Left lung (tissue), 10 donors: ENCODE results near the gene TLE7. TPM values are rescaled to one million over a fixed set of nuclear protein-coding genes. Genes with fewer than 3 reads are reported as not detected.

Source experiments
- ATAC-seq: fragments of 200-7000 bp; cut with Tn5 transposase; one replicate; pipeline ENCODE4 v1.9.1; 2020; ENCODE audit warnings: moderate library complexity
- DNase-seq, 4 donors: peaks; one replicate each; pipeline ENCODE4 v3.0.0-alpha.2; 2013 to 2020
- H3K27ac ChIP-seq, 2 donors: fragments of 200-600 bp; sonication (generic) in 1 of 2; one replicate each; pipeline versions ENCODE4 v1.5.0 to v1.8.0; 2020 to 2021
- H3K27me3 ChIP-seq, 2 donors: fragments of 200-600 bp; sonication (generic) in 1 of 2; one replicate each; pipeline versions ENCODE4 v1.5.0 to v1.8.0; 2020 to 2021
- H3K36me3 ChIP-seq, 2 donors: fragments of 200-600 bp; sonication (generic) in 1 of 2; one replicate each; pipeline versions ENCODE4 v1.5.0 to v1.8.0; 2020 to 2021
- H3K4me1 ChIP-seq, 2 donors: fragments of 200-600 bp; one replicate each; pipeline ENCODE4 v1.8.0; 2021
- H3K4me3 ChIP-seq, 2 donors: fragments of 200-600 bp; sonication (generic) in 1 of 2; one replicate each; pipeline versions ENCODE4 v1.5.0 to v1.8.0; 2020 to 2021; ENCODE audit warnings: mild to moderate bottlenecking in 1 of 2
- H3K9me3 ChIP-seq, 2 donors: fragments of 200-600 bp; sonication (generic) in 1 of 2; one replicate each; pipeline versions ENCODE4 v1.5.0 to v1.8.0; 2020 to 2021
- CTCF ChIP-seq, 2 donors: fragments of 200-600 bp; sonication (generic) in 1 of 2; IDR thresholded peaks; one replicate each; pipeline versions ENCODE4 v1.5.0 to v1.8.0; 2021; ENCODE audit warnings: antibody characterized with exemption in 2 of 2
- intact Hi-C, 2 donors: fragments of 100-400 bp; cut with DNase I; formaldehyde crosslinking; loops; one replicate each; pipeline versions ENCODE4 v1.11.2 to v1.14.2; 2022
- polyA plus RNA-seq, 6 donors: library from polyadenylated mRNA; unstranded; fragments of 120-200 nt; gene quantifications; one replicate each; pipeline ENCODE4 v1.2.1, GENCODE V29; 2013; ENCODE audit not compliant: insufficient read length in 6 of 6
- total RNA-seq, 2 donors: library from RNA; stranded (reverse); fragmentation: NEBNext Ultra II Directional; extraction: Animal tissue kit (Norgen Biotek cat#: 25700); gene quantifications; one replicate each; pipeline ENCODE4 v1.2.1, GENCODE V29; 2021
- donor health status: DM: no; HTN: yes; CAD: no.
- donor health status: DM: no; HTN: no; CAD: no.

The TLE7 gene
- total and polyA plus RNA-seq, 8 donors = not detected

- H3K4me3 ChIP-seq = no peak overlapping the region
- H3K27ac ChIP-seq = no peak overlapping the region
- ATAC-seq (no peak), DNase-seq (no peak)
- H3K36me3 ChIP-seq = no peaks in the 10 kb centered on the region
- H3K4me1 ChIP-seq = peaks cover 0 to 5% of the 10 kb centered on the region in 2 donors
- H3K27me3 ChIP-seq = peaks cover 0 to 50% of the 10 kb centered on the region in 2 donors
- H3K9me3 ChIP-seq = no peaks in the 10 kb centered on the region
- intact Hi-C loops = loop anchor here in 1 of 2 donors (10.0 kb wide), 1 partner anchor 205 kb away; no protein-coding TSS in a partner anchor
- no peak for TF ChIP-seq CTCF (IDR thresholded peaks at IDR 0.05)
Measured at GRCh38 chr16:71410146-71410545, 31.7 kb downstream of the TLE7 start.

- Histone ChIP-seq H3K4me1 (peaks cover 0 to 5% of the 10 kb centered on the region in 2 donors), H3K9me3 (peaks cover 0 to 5% of the 10 kb centered on the region in 2 donors), H3K27me3 (peaks cover 0 to 47% of the 10 kb centered on the region in 2 donors), H3K36me3 (no peaks in the 10 kb centered on the region), H3K4me3 (no peak overlapping the region), H3K27ac (no peak overlapping the region)
- ATAC-seq (no peak), DNase-seq (no peak)
- no peak for TF ChIP-seq CTCF (IDR thresholded peaks at IDR 0.05)
- intact Hi-C loops = no loop called here
Measured at GRCh38 chr16:71409011-71409775, 32.7 kb downstream of the TLE7 start.

GRCh38 chr16:71408536-71408935 lies 33.3 kb downstream of the TLE7 start:
- no peak for TF ChIP-seq CTCF (IDR thresholded peaks at IDR 0.05)
- Histone ChIP-seq H3K36me3 (no peaks in the 10 kb centered on the region), H3K4me1 (peaks cover 0 to 5% of the 10 kb centered on the region in 2 donors), H3K27me3 (peaks cover 0 to 47% of the 10 kb centered on the region in 2 donors), H3K27ac (no peak overlapping the region), H3K4me3 (no peak overlapping the region), H3K9me3 (peaks cover 0 to 7% of the 10 kb centered on the region in 2 donors)
- intact Hi-C loops = no loop called here
- ATAC-seq = no peak
- no peak for DNase-seq

- no peak for ATAC-seq
- Histone ChIP-seq H3K9me3 (peaks cover 0 to 7% of the 10 kb centered on the region in 2 donors), H3K27me3 (peaks cover 0 to 47% of the 10 kb centered on the region in 2 donors), H3K4me1 (peaks cover 0 to 5% of the 10 kb centered on the region in 2 donors), H3K27ac (no peak overlapping the region), H3K36me3 (no peaks in the 10 kb centered on the region), H3K4me3 (no peak overlapping the region)
- intact Hi-C loops = no loop called here
- no peak for DNase-seq
- no peak for TF ChIP-seq CTCF (IDR thresholded peaks at IDR 0.05)
Measured at GRCh38 chr16:71407731-71408130, 34.1 kb downstream of the TLE7 start.

GRCh38 chr16:71406724-71407123 lies 35.1 kb downstream of the TLE7 start:
- intact Hi-C loops = no loop called here
- TF ChIP-seq CTCF (IDR thresholded peaks at IDR 0.05) = no peak
- no peak overlapping the region for H3K4me3 ChIP-seq
- H3K27ac ChIP-seq = no peak overlapping the region
- DNase-seq (no peak), ATAC-seq (no peak)
- H3K9me3 ChIP-seq = peaks cover 0 to 7% of the 10 kb centered on the region in 2 donors
- peaks cover 0 to 44% of the 10 kb centered on the region in 2 donors for H3K27me3 ChIP-seq
- no peaks in the 10 kb centered on the region for H3K36me3 ChIP-seq
- H3K4me1 ChIP-seq = no peaks in the 10 kb centered on the region
